Ammon's horn (tissue), 1 donor: Measurements from ENCODE around the gene GC.
A peak's percentile ranks its signal among the peaks of the same experiment; 100 is the strongest.
"Not testable (repeated sequence)": the region's sequence is repeated elsewhere in the genome, so short reads cannot be mapped to it uniquely, and the experiment has no call there.

Experiments
- DNase-seq: peaks from one replicate; pipeline ENCODE4 v3.0.0-alpha.2; 2016; ENCODE audit warnings: low spot score

GC gene

GRCh38 chr4:71765821-71766383 is 18.0 kb downstream of the GC start:
- DNase-seq: no peak

- no peak for DNase-seq
Observed at GRCh38 chr4:71765350-71765749, 18.5 kb downstream of the GC start.

- DNase-seq: no peak
Observed at GRCh38 chr4:71752383-71753042, 31.4 kb downstream of the GC start.

GRCh38 chr4:71749008-71749594 is 34.8 kb downstream of the GC start:
- no peak for DNase-seq

GRCh38 chr4:71746379-71746778 is 37.5 kb downstream of the GC start:
- DNase-seq: no peak

GRCh38 chr4:71738782-71739181 is 45.1 kb downstream of the GC start:
- DNase-seq: not testable (repeated sequence)

GRCh38 chr4:71732706-71733105 is 51.2 kb downstream of the GC start:
- peak; percentile 16 for DNase-seq

- no peak for DNase-seq
Observed at GRCh38 chr4:71732066-71732465, 51.8 kb downstream of the GC start.

GRCh38 chr4:71729856-71730255 is 54.0 kb downstream of the GC start:
- DNase-seq: no peak

- DNase-seq: peak; percentile 61
Observed at GRCh38 chr4:71713611-71714203, 70.2 kb downstream of the GC start.

- DNase-seq: no peak
Observed at GRCh38 chr4:71711985-71712348, 71.9 kb downstream of the GC start.

GRCh38 chr4:71711044-71711984 is 72.6 kb downstream of the GC start:
- no peak for DNase-seq

GRCh38 chr4:71709961-71710360 is 73.9 kb downstream of the GC start:
- no peak for DNase-seq

- no peak for DNase-seq
Observed at GRCh38 chr4:71698141-71698540, 85.7 kb downstream of the GC start.

GRCh38 chr4:71697031-71697430 is 86.8 kb downstream of the GC start:
- no peak for DNase-seq

- no peak for DNase-seq
Observed at GRCh38 chr4:71694961-71695360, 88.9 kb downstream of the GC start.

GRCh38 chr4:71692963-71693362 is 90.9 kb downstream of the GC start:
- DNase-seq: no peak

GRCh38 chr4:71692198-71692597 is 91.7 kb downstream of the GC start:
- DNase-seq: no peak
